ENCODE data around the gene RNFT2.
"Not testable (repeated sequence)": the region's sequence is repeated elsewhere in the genome, so short reads cannot be mapped to it uniquely, and the experiment has no call there.

The RNFT2 gene

GRCh38 chr12:116798719-116799118, 60.6 kb downstream of the RNFT2 start:
- no peak for DNase-seq

GRCh38 chr12:116799955-116800354, 61.8 kb downstream of the RNFT2 start:
- DNase-seq = no peak

GRCh38 chr12:116800918-116801317, 62.8 kb downstream of the RNFT2 start:
- DNase-seq = no peak

GRCh38 chr12:116802018-116802417, 63.9 kb downstream of the RNFT2 start:
- no peak for DNase-seq

- DNase-seq = no peak
Measured at GRCh38 chr12:116803013-116803736, 65.1 kb downstream of the RNFT2 start.

- DNase-seq = no peak
Measured at GRCh38 chr12:116804051-116804450, 65.9 kb downstream of the RNFT2 start.

- DNase-seq = no peak
Measured at GRCh38 chr12:116806845-116807440, 68.8 kb downstream of the RNFT2 start.

GRCh38 chr12:116807546-116807945, 69.4 kb downstream of the RNFT2 start:
- DNase-seq = no peak

- no peak for DNase-seq
Measured at GRCh38 chr12:116808113-116809105, 70.3 kb downstream of the RNFT2 start.

GRCh38 chr12:116812238-116812637, 74.1 kb downstream of the RNFT2 start:
- no peak for DNase-seq

- DNase-seq = no peak
Measured at GRCh38 chr12:116813271-116814041, 75.3 kb downstream of the RNFT2 start.

GRCh38 chr12:116814766-116815165, 76.7 kb downstream of the RNFT2 start:
- DNase-seq = not testable (repeated sequence)

GRCh38 chr12:116818341-116818856, 80.3 kb downstream of the RNFT2 start:
- DNase-seq = no peak

- peak; percentile 95 for DNase-seq
Measured at GRCh38 chr12:116818948-116819832, 81.1 kb downstream of the RNFT2 start.

- DNase-seq = no peak
Measured at GRCh38 chr12:116820064-116820656, 82.0 kb downstream of the RNFT2 start.

- no peak for DNase-seq
Measured at GRCh38 chr12:116821291-116821690, 83.2 kb downstream of the RNFT2 start.

- no peak for DNase-seq
Measured at GRCh38 chr12:116827432-116827831, 89.3 kb downstream of the RNFT2 start.

GRCh38 chr12:116832353-116832752, 94.2 kb downstream of the RNFT2 start:
- no peak for DNase-seq

GRCh38 chr12:116833474-116833873, 95.4 kb downstream of the RNFT2 start:
- no peak for DNase-seq

GRCh38 chr12:116835484-116835883, 97.4 kb downstream of the RNFT2 start:
- no peak for DNase-seq

GRCh38 chr12:116837097-116837496, 99.0 kb downstream of the RNFT2 start:
- DNase-seq = no peak
